GM19328 (cell line): ENCODE data around the gene ARID4B.
"Not testable (repeated sequence)": the region's sequence is repeated elsewhere in the genome, so short reads cannot be mapped to it uniquely, and the experiment has no call there.

ENCODE experiments used
- ATAC-seq: cut with Tn5 transposase; IDR thresholded peaks from one replicate; pipeline ENCODE4 v1.9.1; 2021; ENCODE audit warnings: mild to moderate bottlenecking, moderate library complexity; ENCODE audit not compliant: unreplicated experiment

ARID4B gene

GRCh38 chr1:235229868-235230267 is 98.1 kb downstream of the ARID4B start:
- no peak for ATAC-seq

DNA sequence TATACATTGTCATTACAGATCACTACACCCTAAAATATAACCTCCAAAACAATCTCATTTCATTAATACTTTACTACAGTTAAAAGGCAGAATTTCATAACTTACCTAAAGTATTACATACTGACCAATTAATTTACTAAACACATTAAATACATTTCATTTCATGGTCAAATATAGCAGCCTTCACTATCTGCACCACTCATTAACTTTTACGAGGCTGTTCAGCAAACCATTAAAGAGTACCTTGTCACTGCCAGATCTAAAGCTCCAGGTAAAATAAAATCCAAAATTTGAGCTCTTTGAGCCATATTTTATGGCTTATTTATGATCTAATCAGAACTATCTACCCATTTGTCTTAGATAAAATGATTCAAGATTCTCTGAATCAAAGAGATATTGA is 100.6 kb downstream of the ARID4B start:
- no peak for ATAC-seq

DNA sequence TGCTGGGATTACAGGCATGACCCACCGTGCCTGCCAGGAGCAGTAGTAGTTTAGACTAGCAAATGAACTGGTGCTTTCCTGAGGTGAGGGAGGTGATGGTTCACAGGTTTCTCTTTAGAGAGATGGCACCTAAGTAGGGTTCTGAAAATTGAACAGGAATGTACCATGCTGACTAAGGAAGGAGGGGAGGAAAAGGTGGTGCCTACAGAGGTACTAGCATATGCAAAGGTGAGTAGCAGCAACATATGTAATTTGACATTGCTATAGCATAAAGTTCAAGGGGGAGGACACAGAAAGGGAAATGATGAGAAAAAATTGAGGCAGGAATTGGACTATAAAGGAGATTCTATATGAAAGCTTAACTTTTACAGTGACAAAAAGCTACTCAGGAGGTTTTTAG is 101.0 kb downstream of the ARID4B start:
- no peak for ATAC-seq

GRCh38 chr1:235225299-235225698 is 102.7 kb downstream of the ARID4B start:
- ATAC-seq = no peak

DNA sequence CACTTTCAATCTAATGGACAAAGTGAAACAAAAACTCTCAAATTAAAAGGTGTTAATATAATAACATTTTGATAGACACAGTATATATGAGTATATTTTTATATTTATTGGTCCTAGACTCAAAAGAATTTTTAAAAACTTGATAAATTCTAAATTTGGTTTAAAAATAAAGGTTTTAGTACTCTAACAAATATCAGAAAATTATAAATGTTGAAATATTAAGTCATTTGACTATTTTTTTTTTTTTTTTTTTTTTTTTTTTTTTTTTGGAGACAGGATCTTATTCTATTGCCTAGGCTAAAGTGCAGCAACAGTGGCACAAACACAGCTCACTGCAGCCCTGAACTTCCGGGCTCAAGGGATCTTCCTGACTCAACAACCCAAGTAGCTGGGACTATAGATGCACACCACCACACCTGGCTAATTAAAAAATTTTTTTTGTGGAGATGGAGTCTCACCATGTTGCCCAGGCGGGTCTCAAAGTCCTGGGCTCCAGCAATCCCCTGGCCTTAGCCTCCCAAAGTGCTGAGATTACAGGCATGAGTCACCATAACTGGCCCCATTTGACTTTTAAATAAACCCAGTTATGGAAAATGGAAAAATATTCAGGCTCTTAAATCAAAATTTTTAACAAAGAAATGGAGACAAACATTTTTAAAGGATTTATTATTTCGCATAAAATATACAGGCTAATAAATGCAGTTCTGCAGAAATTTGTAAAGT is 106.2 kb downstream of the ARID4B start:
- no peak for ATAC-seq

DNA sequence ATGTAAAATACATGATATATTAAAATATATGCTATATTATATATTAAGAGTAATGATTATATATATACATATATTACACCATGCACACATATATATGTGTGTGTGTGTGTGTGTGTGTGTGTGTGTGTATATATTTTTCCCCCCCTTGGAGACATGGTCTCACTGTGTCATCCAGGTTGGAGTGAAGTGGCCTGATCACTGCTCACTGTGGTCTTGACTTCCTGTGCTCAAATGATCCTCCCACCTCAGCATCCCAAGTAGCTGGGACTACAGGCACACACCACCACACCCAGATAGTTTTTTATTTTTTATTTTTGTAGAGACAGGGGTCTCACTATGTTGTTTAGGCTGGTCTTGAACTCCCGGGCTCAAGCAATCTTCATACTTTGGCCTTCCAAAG is 112.5 kb downstream of the ARID4B start:
- no peak for ATAC-seq

DNA sequence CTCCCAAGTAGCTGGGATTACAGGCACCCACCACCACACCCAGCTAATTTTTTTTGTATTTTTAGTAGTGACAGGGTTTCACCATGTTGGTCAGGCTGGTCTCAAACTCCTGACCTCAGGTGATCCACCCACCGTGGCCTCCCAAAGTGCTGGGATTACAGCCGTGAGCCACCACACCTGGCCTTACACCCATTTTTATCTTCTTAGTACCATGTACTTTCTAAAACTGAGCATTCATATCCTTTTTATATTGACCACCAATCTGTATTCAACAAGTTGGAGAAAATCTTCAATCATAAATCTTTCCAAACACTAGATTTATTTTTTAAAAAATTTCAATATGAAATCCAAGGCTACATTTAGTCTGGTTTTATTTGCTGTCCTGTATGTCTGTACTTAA is 113.0 kb downstream of the ARID4B start:
- not testable (repeated sequence) for ATAC-seq

DNA sequence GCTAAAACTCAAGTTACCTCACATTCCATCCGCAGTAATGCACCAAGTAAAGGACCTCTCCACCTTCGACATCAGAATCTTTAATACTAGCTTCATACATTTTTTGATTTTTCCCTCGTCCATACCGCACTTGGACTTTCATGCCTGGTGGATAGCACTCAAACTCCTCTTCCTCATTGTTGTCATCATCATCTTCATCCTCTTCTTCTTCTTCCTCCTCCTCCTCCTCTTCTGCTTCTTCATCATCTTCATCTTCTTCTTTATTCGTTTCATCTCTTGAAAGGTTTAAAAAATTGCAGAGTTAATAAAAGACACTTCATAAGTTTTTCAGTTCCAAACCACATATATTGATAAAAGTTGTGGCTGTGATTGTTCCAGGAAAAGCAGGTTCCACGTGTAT is 114.2 kb downstream of the ARID4B start:
- no peak for ATAC-seq

GRCh38 chr1:235211517-235211916 is 116.5 kb downstream of the ARID4B start:
- ATAC-seq = no peak

GRCh38 chr1:235207209-235207565 is 120.8 kb downstream of the ARID4B start:
- no peak for ATAC-seq

DNA sequence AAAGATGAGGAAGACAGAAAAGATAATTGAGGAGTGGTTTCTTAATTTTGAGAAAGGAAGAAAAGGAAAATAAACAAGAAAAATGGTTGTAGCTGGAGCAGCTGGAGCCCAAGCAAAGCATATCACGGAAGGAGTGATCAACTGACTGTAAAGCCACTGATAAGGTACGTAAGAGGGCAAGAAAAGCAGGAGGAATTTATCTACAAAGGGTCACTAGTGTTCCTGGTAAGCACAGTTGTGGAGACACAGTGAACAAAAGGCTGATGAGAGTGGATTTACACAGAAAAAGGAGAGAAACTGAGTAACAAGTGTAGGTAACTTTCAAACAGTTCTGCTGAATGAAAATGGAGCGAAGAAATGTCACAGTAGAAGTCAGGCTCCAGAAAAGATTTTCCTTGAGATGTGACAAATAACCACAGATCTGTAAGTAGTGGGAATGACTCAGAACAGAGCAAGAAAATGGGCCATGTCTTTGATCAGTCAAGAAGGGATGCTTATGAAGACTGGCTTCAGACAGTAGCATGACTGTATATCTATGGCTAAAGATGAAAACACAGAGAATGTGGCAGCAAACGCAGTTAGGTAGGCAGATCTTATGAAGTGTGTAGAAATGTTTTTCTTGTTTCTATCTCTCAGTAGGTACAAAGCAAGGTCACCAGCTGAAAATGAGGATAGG is 121.3 kb downstream of the ARID4B start:
- ATAC-seq = no peak

DNA sequence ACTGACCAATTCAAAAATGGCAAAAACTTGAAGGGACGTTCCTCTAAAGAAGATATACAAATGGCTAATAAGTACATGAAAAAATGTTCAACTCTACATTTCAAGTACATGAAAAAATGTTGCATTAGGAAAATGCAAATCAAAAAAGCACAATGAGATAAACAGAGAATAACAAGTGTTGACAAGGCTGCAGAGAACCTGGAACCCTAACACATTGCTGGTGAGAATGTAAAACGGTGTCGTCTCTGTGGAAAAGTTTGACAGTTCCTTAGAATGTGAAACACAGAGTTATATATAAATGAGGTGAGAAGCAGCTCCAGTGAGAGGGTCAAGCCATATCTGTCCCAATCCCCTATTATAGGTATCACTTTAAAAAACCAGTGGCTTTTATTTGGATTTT is 122.3 kb downstream of the ARID4B start:
- ATAC-seq = no peak

DNA sequence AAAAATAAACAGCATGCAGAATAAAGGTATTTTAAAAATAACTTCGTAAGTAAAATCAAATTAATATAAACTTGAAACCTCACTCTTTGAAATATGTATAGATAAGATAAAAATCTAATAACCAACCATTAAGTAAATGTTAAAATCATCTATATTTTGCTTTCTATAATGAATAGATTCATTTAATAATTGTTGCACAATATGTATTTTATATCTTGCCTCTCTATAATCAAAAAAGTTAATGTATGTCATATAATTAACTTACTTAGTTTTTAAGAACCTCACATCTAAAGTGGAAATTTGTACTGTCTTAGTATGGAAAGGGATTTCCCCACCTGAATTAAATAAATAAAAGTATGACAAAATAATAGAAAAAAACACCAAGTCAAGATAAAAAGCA is 124.6 kb downstream of the ARID4B start:
- ATAC-seq = no peak

GRCh38 chr1:235202447-235202846 is 125.5 kb downstream of the ARID4B start:
- ATAC-seq = not testable (repeated sequence)

GRCh38 chr1:235199441-235199840 is 128.5 kb downstream of the ARID4B start:
- ATAC-seq = no peak

GRCh38 chr1:235190431-235190830 is 137.5 kb downstream of the ARID4B start:
- ATAC-seq = no peak

GRCh38 chr1:235187316-235187715 is 140.7 kb downstream of the ARID4B start:
- ATAC-seq = no peak

GRCh38 chr1:235181561-235182245 is 146.3 kb downstream of the ARID4B start:
- no peak for ATAC-seq

DNA sequence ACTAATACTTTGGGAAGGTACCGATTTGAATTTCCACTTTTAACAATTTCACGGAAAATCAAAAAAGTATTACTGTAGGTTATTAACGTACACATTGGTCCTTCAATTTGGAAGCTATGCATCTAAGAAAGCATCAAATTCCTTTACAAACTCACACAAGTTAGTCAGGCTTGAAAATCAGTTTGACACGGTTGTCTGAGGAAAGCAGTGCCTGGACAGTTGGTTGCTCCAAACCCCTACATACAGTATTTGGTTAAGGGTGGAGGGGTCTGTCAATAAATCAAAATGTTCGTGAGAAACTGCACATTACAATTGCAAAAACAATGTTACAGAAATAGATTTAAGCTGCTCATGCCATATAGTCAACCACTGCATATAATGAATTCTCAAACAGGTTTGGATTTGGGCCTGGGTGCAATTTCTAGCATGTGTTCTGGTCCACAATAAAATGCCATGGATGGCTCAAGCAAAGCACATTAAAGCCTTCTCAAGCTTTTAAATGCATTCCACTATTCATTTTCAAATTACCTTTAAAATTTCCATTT is 147.0 kb downstream of the ARID4B start:
- no peak for ATAC-seq

DNA sequence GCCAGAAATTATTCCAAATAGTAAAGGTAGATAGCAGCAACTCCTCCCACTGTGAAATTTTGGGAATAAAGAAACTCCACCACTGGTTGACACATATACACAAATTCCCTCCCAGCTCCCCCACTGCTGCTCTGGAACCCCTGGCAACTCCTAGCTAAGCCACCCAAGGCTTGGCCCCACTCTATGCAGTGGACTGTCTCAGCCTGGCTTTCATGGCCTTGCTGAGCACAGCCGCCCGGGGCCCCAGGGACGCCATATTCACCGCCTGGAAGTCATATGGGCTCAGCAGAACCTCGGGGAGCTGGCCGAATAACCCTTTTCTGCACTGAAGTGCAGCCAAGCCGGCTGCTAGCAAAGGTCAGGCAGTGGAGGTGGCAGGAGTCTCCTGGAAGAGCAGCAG is 151.5 kb downstream of the ARID4B start:
- no peak for ATAC-seq

DNA sequence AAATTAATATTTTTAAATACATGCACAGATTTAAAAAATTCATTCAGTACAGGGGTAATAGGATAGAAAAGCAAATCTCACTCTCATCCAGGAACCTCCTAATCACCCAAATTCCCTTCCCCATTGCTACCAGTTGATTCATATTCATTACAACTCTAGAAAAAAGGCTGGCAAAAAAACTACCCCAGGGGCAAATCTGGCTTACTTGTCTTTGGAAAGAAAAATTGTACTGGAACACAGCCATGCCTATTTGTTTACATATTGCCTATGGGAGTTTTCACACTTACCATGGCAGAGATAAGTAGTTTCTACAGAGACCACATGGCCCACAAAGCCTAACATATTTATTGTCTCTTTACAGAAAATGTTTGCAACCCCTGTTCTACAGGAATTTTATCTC is 158.0 kb downstream of the ARID4B start:
- ATAC-seq = no peak

DNA sequence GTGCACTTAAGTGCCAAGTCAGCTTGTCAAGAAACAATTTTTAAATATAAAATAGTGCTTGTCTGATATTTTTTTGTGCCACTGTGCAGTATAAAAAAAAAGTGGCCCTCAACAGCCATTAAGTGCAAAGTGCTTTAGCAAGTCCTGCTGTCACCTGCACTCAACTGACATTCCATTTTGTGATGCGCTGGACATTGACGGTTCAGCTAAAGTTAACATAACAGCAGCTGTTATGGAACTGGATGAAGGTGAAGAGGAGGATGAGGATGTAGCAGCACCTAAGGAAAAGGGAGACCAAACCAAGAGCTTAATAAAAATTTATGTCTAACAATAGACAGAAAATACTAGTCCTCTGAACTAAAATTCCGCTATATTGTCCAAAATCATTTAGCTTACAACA is 159.6 kb downstream of the ARID4B start:
- no peak for ATAC-seq
